ENCODE measurements around the gene MAPKAPK3. TPM values are rescaled to one million over a fixed set of nuclear protein-coding genes. Genes with fewer than 3 reads are reported as not detected.

The MAPKAPK3 gene
- total RNA-seq, 4 donors from 2014 or later = 25.4 to 54.6 (median 41.0) TPM

- no peak for TF ChIP-seq CTCF (IDR thresholded peaks at IDR 0.05)
- no peak for DNase-seq (ENCODE audit: low spot score)
Observed at GRCh38 chr3:50656417-50657195, 39.7 kb downstream of the MAPKAPK3 start.

GRCh38 chr3:50657407-50657806 lies 40.5 kb downstream of the MAPKAPK3 start:
- ATAC-seq (ENCODE audit: low FRiP score) (no peak), DNase-seq (ENCODE audit: low spot score) (no peak)
- no peak for TF ChIP-seq CTCF (IDR thresholded peaks at IDR 0.05)

More at GRCh38 chr3:50656417-50657195, 39.7 kb downstream of the MAPKAPK3 start:
- no peak for ATAC-seq (ENCODE audit: low FRiP score)

- no peak for DNase-seq (ENCODE audit: low spot score)
- no peak for TF ChIP-seq CTCF (IDR thresholded peaks at IDR 0.05)
Observed at GRCh38 chr3:50657816-50658215, 40.9 kb downstream of the MAPKAPK3 start.

GRCh38 chr3:50658416-50658815 lies 41.5 kb downstream of the MAPKAPK3 start:
- DNase-seq (ENCODE audit: low spot score) (no peak), ATAC-seq (ENCODE audit: low FRiP score) (no peak)
- no peak for TF ChIP-seq CTCF (IDR thresholded peaks at IDR 0.05)

More at GRCh38 chr3:50657816-50658215, 40.9 kb downstream of the MAPKAPK3 start:
- no peak for ATAC-seq (ENCODE audit: low FRiP score)

- no peak for ATAC-seq (ENCODE audit: low FRiP score)
Observed at GRCh38 chr3:50658831-50659230, 41.9 kb downstream of the MAPKAPK3 start.

GRCh38 chr3:50660386-50660785 lies 43.4 kb downstream of the MAPKAPK3 start:
- no peak for TF ChIP-seq CTCF (IDR thresholded peaks at IDR 0.05)
- DNase-seq (ENCODE audit: low spot score) = no peak
- ATAC-seq (ENCODE audit: low FRiP score) = no peak

More at GRCh38 chr3:50658831-50659230, 41.9 kb downstream of the MAPKAPK3 start:
- DNase-seq (ENCODE audit: low spot score) = no peak
- TF ChIP-seq CTCF (IDR thresholded peaks at IDR 0.05) = no peak

- ATAC-seq (ENCODE audit: low FRiP score) = no peak
- no peak for TF ChIP-seq CTCF (IDR thresholded peaks at IDR 0.05)
- no peak for DNase-seq (ENCODE audit: low spot score)
Observed at GRCh38 chr3:50661321-50661837, 44.4 kb downstream of the MAPKAPK3 start.
